Fibroblast of skin of back (primary cell): ENCODE results near the gene MPIG6B.

Experiments used
- DNase-seq: peaks from one replicate; pipeline ENCODE4 v3.0.0-alpha.2; 2013

Gene MPIG6B

GRCh38 chr6:31768363-31769257 lies 45.4 kb downstream of the MPIG6B start:
- DNase-seq, result no peak

GRCh38 chr6:31769684-31770371 lies 46.7 kb downstream of the MPIG6B start:
- DNase-seq, result peak; percentile 43

GRCh38 chr6:31770860-31771259 lies 47.7 kb downstream of the MPIG6B start:
- DNase-seq, result no peak

DNA sequence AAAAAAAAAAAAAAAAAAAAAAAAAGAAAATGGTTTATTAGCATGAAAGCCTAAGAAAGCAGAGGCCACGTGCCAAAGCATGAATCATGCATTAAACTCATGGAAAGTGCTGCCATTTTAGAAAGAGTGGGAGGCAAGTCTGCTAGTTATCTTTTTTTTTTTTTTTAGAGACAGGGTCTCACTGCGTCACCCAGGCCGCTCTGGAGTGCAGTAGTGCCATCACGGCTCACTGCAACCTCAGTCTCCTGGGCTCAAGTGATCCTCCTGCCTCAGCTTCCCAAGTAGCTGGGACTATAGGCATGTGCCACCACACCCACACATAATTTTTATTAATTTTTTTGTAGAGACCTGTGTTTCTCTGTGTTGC lies 48.8 kb downstream of the MPIG6B start:
- DNase-seq, result peak; percentile 35

DNA sequence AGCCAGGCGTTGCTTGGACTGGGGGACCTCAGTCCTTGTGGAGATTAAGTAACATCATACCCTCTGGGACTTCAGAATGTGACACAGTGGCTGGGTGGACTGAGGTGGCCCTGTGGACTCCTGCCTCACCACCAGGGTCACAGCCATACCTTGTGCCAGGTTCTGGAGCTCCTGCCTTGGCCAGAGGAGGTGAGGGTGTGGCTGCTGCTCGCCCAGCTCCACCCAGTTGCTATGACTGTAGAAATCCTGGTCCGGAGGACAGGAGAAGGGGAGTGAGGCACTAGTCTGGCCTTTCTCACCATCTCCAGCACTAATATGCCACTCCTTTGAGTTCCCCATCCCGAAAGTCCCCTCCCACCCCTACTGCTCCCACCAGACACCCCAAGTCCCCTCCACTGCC lies 52.0 kb downstream of the MPIG6B start:
- no peak for DNase-seq

GRCh38 chr6:31775633-31776484 lies 52.7 kb downstream of the MPIG6B start:
- no peak for DNase-seq
